IPS DF 6.9 (cell line): ENCODE data around the gene CCNY.

Experiments
- DNase-seq: peaks from one replicate; pipeline ENCODE4 v3.0.0-alpha.2; 2013; ENCODE audit warnings: low read depth, low spot score
- H3K27ac ChIP-seq: one replicate; pipeline ENCODE4 v1.5.1; 2013; ENCODE audit warnings: low read length, control low read depth
- H3K27me3 ChIP-seq: 2 replicates; pipeline ENCODE4 v1.6.1; 2013; ENCODE audit warnings: mild to moderate bottlenecking, low read length; ENCODE audit not compliant: control insufficient read depth, insufficient read depth
- H3K36me3 ChIP-seq: 2 replicates; pipeline ENCODE4 v1.6.1; 2013; ENCODE audit warnings: low read length; ENCODE audit not compliant: control insufficient read depth, insufficient read depth
- H3K4me1 ChIP-seq: 2 replicates; pipeline ENCODE4 v1.6.1; 2013; ENCODE audit warnings: low read length; ENCODE audit not compliant: control insufficient read depth, insufficient read depth
- H3K4me3 ChIP-seq: 2 replicates; pipeline ENCODE4 v1.5.1; 2013; ENCODE audit warnings: mild to moderate bottlenecking, low read length
- H3K9me3 ChIP-seq: 2 replicates; pipeline ENCODE4 v1.6.1; 2013; ENCODE audit warnings: low read length, inconsistent platforms; ENCODE audit not compliant: control insufficient read depth, insufficient read depth
- WGBS: extraction: QIAGEN DNeasy Blood & Tissue Kit; methylation state at CpG from one replicate; pipeline ENCODE4 v1.1.7; 2013; ENCODE audit warnings: mixed read lengths, missing lambda C conversion rate; ENCODE audit not compliant: insufficient read length, insufficient coverage; 5-methylcytosine and 5-hydroxymethylcytosine counted together

Gene CCNY

DNA sequence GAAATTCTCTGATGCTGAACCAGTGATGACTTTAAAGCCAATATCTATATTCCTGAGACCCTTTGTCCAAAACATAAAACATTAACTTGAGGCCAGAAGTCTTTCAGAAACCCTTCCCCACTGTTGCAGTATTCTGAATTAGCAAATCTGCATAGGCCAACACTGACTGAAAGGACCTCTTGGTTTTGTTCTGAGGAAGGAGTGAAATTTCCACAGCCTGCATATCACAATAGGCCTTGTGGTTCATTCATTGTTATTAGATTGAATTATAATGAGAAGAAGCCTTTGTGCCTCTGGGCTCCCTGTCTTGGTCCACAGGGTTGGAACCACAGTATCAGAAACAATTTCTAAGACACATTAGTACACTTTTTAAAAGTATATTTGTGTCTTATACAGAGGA is 90.3 kb downstream of the CCNY start:
- Histone ChIP-seq H3K36me3 (no peaks in the 10 kb centered on the region), H3K9me3 (no peaks in the 10 kb centered on the region), H3K4me1 (peaks cover 4% of the 10 kb centered on the region; the same call in 1 of the 2 replicates), H3K4me3 (no peak overlapping the region), H3K27me3 (no peaks in the 10 kb centered on the region), H3K27ac (no peak overlapping the region)
- no peak for DNase-seq

DNA sequence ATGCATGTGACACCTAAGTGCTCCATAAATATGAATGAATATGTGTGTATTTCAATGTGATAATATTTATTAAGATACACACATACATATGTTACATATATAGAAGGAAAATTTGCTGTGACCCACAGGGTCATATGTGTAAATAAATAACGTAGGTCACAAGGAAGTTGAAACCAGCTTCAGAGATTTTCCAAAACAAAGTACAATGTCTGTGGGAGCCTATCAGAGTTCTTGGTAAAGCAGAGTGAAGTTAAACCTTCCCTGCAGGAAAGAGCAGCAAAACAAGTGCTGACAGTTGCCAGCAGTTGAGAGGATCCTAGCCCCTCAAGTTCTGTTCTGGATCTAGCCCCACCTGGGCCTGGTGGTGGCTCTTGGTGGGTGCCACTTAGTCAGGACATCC is 91.2 kb downstream of the CCNY start:
- Histone ChIP-seq H3K27ac (no peak overlapping the region), H3K36me3 (no peaks in the 10 kb centered on the region), H3K4me3 (no peak overlapping the region), H3K27me3 (no peaks in the 10 kb centered on the region), H3K9me3 (no peaks in the 10 kb centered on the region), H3K4me1 (peaks cover 4% of the 10 kb centered on the region; the same call in 1 of the 2 replicates)
- no peak for DNase-seq
- WGBS, result no CpG with 5 or more reads among the region's 1 CpG

DNA sequence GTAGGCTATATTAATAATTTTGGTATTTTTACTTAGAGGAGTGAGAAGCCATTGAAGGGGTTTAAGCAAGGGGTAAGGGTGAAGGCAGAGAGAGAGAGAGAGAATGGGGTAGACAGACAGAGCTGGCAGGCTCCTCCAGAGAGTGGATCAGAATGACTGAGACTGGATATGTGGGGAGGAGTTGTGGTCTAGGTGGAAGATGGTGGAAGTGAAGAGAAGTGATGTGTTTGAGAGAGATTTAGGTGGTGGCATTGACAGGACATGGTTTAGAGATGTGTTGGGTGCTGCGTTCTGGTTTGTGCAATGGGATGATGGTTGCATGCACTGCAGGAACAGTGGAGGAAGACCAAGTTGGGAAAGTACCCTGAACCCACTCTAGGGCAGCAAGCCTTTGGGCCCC is 92.2 kb downstream of the CCNY start:
- Histone ChIP-seq H3K27ac (no peak overlapping the region), H3K4me3 (no peak overlapping the region), H3K9me3 (no peaks in the 10 kb centered on the region), H3K27me3 (no peaks in the 10 kb centered on the region), H3K36me3 (no peaks in the 10 kb centered on the region), H3K4me1 (peaks cover 4% of the 10 kb centered on the region; the same call in 1 of the 2 replicates)
- WGBS, result no CpG with 5 or more reads among the region's 1 CpG
- no peak for DNase-seq

DNA sequence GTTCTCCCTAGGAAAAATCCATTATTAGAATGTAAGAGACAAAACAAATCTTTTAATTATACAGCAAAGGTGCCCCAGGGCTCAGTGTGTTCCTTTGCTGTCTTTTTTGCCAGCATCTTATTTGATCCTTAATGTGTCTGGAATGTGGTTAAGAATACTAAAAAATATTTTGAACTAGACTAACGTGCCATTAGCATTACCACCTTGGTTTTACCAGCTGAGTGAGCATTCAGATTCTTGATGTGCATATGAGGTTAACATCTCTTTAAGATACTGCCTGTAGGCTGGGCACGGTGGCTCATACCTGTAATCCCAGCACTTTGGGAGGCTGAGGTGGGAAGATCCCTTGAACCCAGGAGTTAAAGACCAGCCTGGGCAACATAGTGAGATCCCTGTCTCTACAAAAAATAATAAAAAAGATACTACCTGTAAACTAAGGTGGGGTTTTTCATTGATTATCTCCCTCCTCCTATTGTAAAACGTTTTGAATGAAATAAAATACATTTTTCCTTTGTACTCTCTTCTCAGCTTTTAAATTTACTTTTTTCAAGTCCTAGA is 96.6 kb downstream of the CCNY start:
- Histone ChIP-seq H3K36me3 (no peaks in the 10 kb centered on the region), H3K4me3 (no peak overlapping the region), H3K9me3 (no peaks in the 10 kb centered on the region), H3K27ac (no peak overlapping the region), H3K27me3 (no peaks in the 10 kb centered on the region), H3K4me1 (no peaks in the 10 kb centered on the region; the same call in none of the 2 replicates)
- WGBS, result no CpG with 5 or more reads among the region's 3 CpGs
- DNase-seq, result no peak

DNA sequence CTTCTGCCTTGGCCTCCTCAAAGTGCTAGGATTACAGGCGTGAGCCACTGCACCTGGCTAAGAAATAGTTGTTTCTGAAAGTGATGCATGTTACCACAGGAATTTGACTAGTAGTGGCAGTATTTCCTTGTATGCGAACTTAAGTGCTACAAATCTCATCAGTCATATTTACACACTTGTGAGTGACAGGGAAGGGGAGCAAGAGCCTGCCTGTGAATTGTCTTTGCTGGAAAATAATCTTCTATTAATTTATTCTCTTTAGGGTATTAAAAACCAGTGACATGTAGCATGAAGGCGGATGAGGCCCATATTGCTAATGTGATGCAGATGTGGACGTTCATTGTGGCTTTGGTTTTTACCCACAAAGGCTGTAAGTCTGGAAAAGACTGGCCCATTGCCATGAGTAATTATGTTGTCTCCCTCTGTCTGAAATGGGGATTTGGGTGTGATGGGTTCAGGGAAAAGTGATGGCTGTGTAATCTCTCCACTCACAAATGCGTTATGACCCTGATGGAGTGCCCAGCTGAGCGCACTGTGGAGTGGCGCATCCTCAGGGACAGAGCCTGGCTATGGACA is 97.6 kb downstream of the CCNY start:
- Histone ChIP-seq H3K9me3 (no peaks in the 10 kb centered on the region), H3K36me3 (no peaks in the 10 kb centered on the region), H3K4me3 (no peak overlapping the region), H3K27me3 (no peaks in the 10 kb centered on the region), H3K4me1 (no peaks in the 10 kb centered on the region; the same call in none of the 2 replicates), H3K27ac (no peak overlapping the region)
- DNase-seq, result no peak
- WGBS, result no CpG with 5 or more reads among the region's 7 CpGs

DNA sequence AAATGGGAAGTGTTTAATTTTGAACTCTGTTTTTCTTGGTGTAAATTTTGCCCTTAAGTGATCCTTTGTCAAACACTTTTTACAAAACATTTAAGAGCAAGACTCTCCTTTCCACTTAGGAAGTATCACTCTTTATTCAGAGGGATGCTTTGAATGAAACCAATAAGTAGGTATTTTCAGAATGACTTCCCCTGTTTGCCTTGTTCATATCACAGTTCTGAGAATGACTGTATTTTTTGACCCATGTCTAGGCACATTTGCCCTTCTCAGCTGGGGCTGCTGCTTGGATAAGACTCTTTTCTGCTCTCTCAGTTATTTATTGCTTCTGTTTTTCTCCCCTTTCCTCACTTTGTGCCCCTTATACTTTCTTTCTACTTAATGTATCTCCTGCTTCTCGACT is 98.2 kb downstream of the CCNY start:
- H3K27ac ChIP-seq, result no peak overlapping the region
- H3K4me1 ChIP-seq, result no peaks in the 10 kb centered on the region; the same call in none of the 2 replicates
- no peak for DNase-seq
- H3K27me3 ChIP-seq, result no peaks in the 10 kb centered on the region
- no peaks in the 10 kb centered on the region for H3K9me3 ChIP-seq
- WGBS, result no CpG with 5 or more reads among the region's 1 CpG
- H3K36me3 ChIP-seq, result no peaks in the 10 kb centered on the region
- H3K4me3 ChIP-seq, result no peak overlapping the region

DNA sequence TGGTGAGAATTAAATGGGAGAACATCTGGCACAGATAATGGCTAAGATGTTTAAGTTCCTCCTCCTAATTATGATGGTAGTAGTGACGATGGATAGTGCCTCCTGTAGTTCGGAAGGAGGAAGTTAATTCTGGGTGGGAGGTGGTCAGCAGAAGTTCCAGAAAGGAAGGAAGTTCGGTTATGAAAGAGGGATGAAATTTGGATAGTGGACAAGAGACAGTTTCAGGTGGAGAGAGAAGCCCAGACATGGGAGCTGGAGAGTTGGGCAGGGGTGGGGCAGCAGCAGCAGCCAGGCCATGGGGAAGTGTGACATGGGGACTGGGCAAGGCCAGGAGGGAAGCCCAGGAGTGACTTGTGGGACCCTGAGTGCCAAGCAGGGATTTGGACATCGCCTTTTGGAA is 99.5 kb downstream of the CCNY start:
- 100% methylated on average over 1 of the region's 4 CpGs for WGBS
- no peaks in the 10 kb centered on the region for H3K9me3 ChIP-seq

DNA sequence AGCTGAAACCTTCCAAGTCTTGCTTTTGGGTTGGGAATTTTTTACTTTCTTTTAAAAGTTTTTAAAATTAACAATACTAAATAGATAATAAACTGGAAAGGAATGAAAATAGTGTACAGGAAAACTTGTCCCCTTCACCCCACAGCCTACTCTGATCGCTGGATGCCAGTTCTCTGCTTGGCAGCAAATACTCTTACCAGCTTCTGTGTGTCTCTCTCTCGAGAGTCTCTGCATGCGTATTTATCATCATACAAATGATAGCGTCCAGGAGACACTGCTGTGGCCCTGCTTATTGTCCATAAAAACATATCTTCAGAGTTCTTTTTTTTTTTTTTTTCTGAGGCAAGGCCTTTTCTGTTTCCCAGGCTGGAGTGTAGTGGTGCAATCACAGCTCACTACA is 101.5 kb downstream of the CCNY start:
- peaks cover 2% of the 10 kb centered on the region for H3K9me3 ChIP-seq
- no peaks in the 10 kb centered on the region; the same call in 1 of the 2 replicates for H3K4me1 ChIP-seq
- H3K4me3 ChIP-seq, result no peak overlapping the region
- no peak for DNase-seq
- WGBS, result no CpG with 5 or more reads among the region's 4 CpGs
- H3K27me3 ChIP-seq, result no peaks in the 10 kb centered on the region
- H3K36me3 ChIP-seq, result no peaks in the 10 kb centered on the region
- H3K27ac ChIP-seq, result no peak overlapping the region

More for the DNA sequence above, 99.5 kb downstream of the CCNY start:
- Histone ChIP-seq H3K36me3 (no peaks in the 10 kb centered on the region), H3K4me1 (no peaks in the 10 kb centered on the region; the same call in none of the 2 replicates), H3K27ac (no peak overlapping the region), H3K27me3 (no peaks in the 10 kb centered on the region), H3K4me3 (no peak overlapping the region)
- DNase-seq, result no peak

DNA sequence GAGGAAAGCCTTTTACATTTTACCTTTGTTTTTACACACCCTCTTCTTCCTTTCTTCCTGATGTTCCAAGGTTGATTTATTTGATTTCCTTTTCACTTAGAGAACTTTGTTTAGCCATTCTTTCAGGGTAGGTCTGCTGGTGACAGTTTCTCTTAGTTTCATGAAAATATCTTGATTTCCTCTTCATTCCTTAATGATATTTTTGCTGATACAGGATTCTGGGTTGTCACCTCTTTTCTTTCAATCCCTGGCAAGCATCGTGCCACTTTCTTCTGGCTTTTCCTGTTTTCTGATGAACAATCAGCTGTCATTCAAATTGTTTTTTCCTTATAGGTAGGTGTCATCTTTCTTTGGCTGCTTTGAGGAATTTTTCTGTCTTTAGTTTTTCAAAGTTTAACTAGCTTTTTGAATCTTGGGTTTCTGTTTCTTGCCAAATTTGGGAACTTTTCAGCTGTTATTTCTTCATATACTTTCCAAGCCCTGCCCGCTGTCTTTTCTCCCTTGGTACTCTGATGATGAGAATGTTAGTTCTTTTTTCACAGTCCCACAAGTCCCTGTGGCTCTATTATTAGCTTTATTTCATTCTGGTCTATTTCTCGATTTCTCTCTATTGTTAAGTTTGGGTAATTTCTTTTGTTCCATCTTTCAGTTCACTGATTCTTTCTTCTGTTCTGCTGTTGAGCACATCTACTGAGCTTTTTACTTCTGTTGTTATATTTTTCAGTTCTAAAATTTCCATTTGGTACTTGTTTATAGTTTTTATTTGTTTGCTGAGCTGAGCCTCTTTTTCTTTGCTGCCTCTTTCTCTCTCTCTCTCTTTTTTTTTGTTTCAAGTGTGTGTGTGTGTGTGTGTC is 102.6 kb downstream of the CCNY start:
- H3K27me3 ChIP-seq, result no peaks in the 10 kb centered on the region
- no peak overlapping the region for H3K27ac ChIP-seq
- H3K4me1 ChIP-seq, result no peaks in the 10 kb centered on the region; the same call in 1 of the 2 replicates
- WGBS, result no CpG with 5 or more reads among the region's 3 CpGs
- peaks cover 2% of the 10 kb centered on the region for H3K9me3 ChIP-seq
- no peak for DNase-seq
- no peak overlapping the region for H3K4me3 ChIP-seq
- H3K36me3 ChIP-seq, result no peaks in the 10 kb centered on the region

DNA sequence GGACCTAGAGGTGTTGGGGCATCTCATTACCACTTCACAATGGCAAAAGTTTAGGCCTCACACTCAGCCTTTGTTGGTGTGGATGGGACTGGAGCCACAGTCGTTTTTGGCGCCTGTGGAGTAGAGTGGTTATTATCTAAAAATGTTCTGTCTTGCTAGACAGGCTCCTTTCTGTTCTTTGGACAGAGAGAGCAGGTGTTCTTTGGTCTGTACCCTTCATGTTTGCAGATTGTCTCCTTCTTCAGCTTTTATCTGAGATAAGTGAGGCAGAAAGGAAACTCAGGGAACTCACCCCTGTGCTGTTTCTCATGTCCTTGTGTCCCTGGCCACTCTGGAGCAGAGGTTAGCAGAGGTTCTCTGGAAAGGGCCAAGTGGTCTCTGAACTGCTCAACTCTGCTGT is 103.7 kb downstream of the CCNY start:
- H3K36me3 ChIP-seq, result no peaks in the 10 kb centered on the region
- no peaks in the 10 kb centered on the region; the same call in 1 of the 2 replicates for H3K4me1 ChIP-seq
- no CpG with 5 or more reads among the region's 2 CpGs for WGBS
- H3K4me3 ChIP-seq, result no peak overlapping the region
- no peak for DNase-seq
- peaks cover 3% of the 10 kb centered on the region for H3K9me3 ChIP-seq
- no peaks in the 10 kb centered on the region for H3K27me3 ChIP-seq
- H3K27ac ChIP-seq, result no peak overlapping the region
